Naive thymus-derived CD4-positive, alpha-beta T cell (primary cell): Measurements from ENCODE around the gene CNTN4. TPM values are rescaled to one million over a fixed set of nuclear protein-coding genes. Genes with fewer than 3 reads are reported as not detected.

Experiments used
- ATAC-seq: fragments of 150-1000 bp; cut with Tn5 transposase; 2 replicates; pipeline ENCODE4 v1.10.0; 2021; ENCODE audit warnings: mild to moderate bottlenecking, moderate library complexity
- CTCF ChIA-PET: fragments of 350-600 bp; sonication (Branson Sonifier 250); formaldehyde crosslinking; loops from one replicate; lab custom pipeline; 2021; ENCODE audit warnings: antibody characterized with exemption; lab: Charles Lee
- POLR2A ChIA-PET: fragments of 350-600 bp; sonication (Branson Sonifier 250); formaldehyde crosslinking; loops from one replicate; lab custom pipeline; 2021; ENCODE audit warnings: antibody characterized with exemption, inconsistent platforms; lab: Charles Lee
- DNase-seq, 9 donors: peaks; one replicate each; pipeline versions ENCODE4 v3.0.0 to v3.0.0-alpha.2; 2020 to 2022; ENCODE audit warnings: mixed read lengths in 1 of 9
- H3K27ac ChIP-seq: one replicate; pipeline ENCODE4 v1.7.0; 2013; ENCODE audit warnings: mild to moderate bottlenecking, low read depth, low read length, moderate library complexity
- H3K27me3 ChIP-seq, 2 donors: one replicate each; pipeline ENCODE4 v1.7.0; 2013; ENCODE audit warnings: low read length in 2 of 2, mild to moderate bottlenecking in 2 of 2, moderate library complexity in 2 of 2; ENCODE audit not compliant: control insufficient read depth in 2 of 2, insufficient read depth in 2 of 2
- H3K36me3 ChIP-seq, 3 experiments: 1 replicate in 2 of 3; 2 replicates in 1 of 3; pipeline ENCODE4 v1.7.0; 2013; ENCODE audit warnings: low read length in 3 of 3, mild to moderate bottlenecking in 3 of 3, moderate library complexity in 1 of 3; ENCODE audit not compliant: insufficient read depth in 3 of 3, control insufficient read depth in 2 of 3
- H3K4me1 ChIP-seq, 2 donors: one replicate each; pipeline ENCODE4 v1.7.0; 2013; ENCODE audit warnings: low read length in 2 of 2, mild to moderate bottlenecking in 2 of 2, moderate library complexity in 1 of 2; ENCODE audit not compliant: control insufficient read depth in 2 of 2, insufficient read depth in 2 of 2
- H3K4me3 ChIP-seq: 2 replicates; pipeline ENCODE4 v1.7.0; 2013; ENCODE audit warnings: mild to moderate bottlenecking, low read length
- H3K9me3 ChIP-seq, 3 experiments: 1 replicate in 2 of 3; 2 replicates in 1 of 3; pipeline ENCODE4 v1.7.0; 2013; ENCODE audit warnings: low read length in 3 of 3; ENCODE audit not compliant: control insufficient read depth in 2 of 3
- H3K27ac Mint-ChIP-seq, 9 donors: one replicate each; pipeline ENCODE4 v1.8.0; 2020 to 2022; ENCODE audit warnings: mixed read lengths in 9 of 9, mild to moderate bottlenecking in 8 of 9, moderate library complexity in 5 of 9, inconsistent platforms in 2 of 9
- H3K27me3 Mint-ChIP-seq, 5 donors: one replicate each; pipeline ENCODE4 v1.8.0; 2021 to 2022; ENCODE audit warnings: mixed read lengths in 5 of 5, mild to moderate bottlenecking in 1 of 5
- H3K36me3 Mint-ChIP-seq, 5 donors: one replicate each; pipeline ENCODE4 v1.8.0; 2020 to 2022; ENCODE audit warnings: mixed read lengths in 5 of 5, mild to moderate bottlenecking in 3 of 5, inconsistent platforms in 1 of 5
- H3K4me1 Mint-ChIP-seq, 7 donors: one replicate each; pipeline ENCODE4 v1.8.0; 2020 to 2022; ENCODE audit warnings: mixed read lengths in 7 of 7, mild to moderate bottlenecking in 3 of 7, inconsistent platforms in 1 of 7
- H3K4me3 Mint-ChIP-seq, 10 donors: one replicate each; pipeline ENCODE4 v1.8.0; 2020 to 2022; ENCODE audit warnings: mild to moderate bottlenecking in 10 of 10, mixed read lengths in 10 of 10, moderate library complexity in 6 of 10, inconsistent platforms in 2 of 10
- H3K9me3 Mint-ChIP-seq, 11 donors: one replicate each; pipeline ENCODE4 v1.8.0; 2020 to 2022; ENCODE audit warnings: mixed read lengths in 11 of 11, mild to moderate bottlenecking in 4 of 11, inconsistent platforms in 1 of 11, moderate library complexity in 1 of 11
- intact Hi-C, 2 donors: fragments of 100-400 bp; cut with micrococcal nuclease; formaldehyde crosslinking; loops; one replicate each; pipeline ENCODE4 v1.15.1; 2023
- polyA plus RNA-seq, 2 donors: library from polyadenylated mRNA; unstranded; fragments of 300-500 nt; fragmentation: Illumina TruSeq; gene quantifications; one replicate each; pipeline ENCODE4 v1.2.3, GENCODE V29; 2021
- total RNA-seq, 6 experiments: library from RNA in 5 of 6; stranded (reverse) in 5 of 6; gene quantifications; 1 replicate in 5 of 6; 2 replicates in 1 of 6; pipeline ENCODE4 v1.2.3 and lab custom pipeline; 2021 to 2026

Gene CNTN4
- total and polyA plus RNA-seq, 7 experiments from 2014 or later: not detected

- H3K9me3 Mint-ChIP-seq: peaks cover 0 to 6% (median 0%) of the 10 kb centered on the region in 11 donors
- Histone ChIP-seq H3K4me3 (no peak overlapping the region), H3K27ac (no peak overlapping the region), H3K4me1 (no peaks in the 10 kb centered on the region), H3K36me3 (no peaks in the 10 kb centered on the region), H3K9me3 (no peaks in the 10 kb centered on the region), H3K27me3 (no peaks in the 10 kb centered on the region)
- ATAC-seq (no peak), DNase-seq (no peak)
- H3K4me1 Mint-ChIP-seq: no peaks in the 10 kb centered on the region
- ChIA-PET POLR2A (no interaction called here), CTCF (no interaction called here)
- H3K36me3 Mint-ChIP-seq: no peaks in the 10 kb centered on the region
- H3K4me3 Mint-ChIP-seq: no peak overlapping the region
- H3K27me3 Mint-ChIP-seq: no peaks in the 10 kb centered on the region
- intact Hi-C loops: no loop called here
- no peak overlapping the region for H3K27ac Mint-ChIP-seq
These were observed 107.9 kb downstream of the CNTN4 start for GRCh38 chr3:2206536-2206935.

GRCh38 chr3:2211568-2211967 lies 112.9 kb downstream of the CNTN4 start:
- H3K4me1 Mint-ChIP-seq: no peaks in the 10 kb centered on the region
- ChIA-PET POLR2A (no interaction called here), CTCF (no interaction called here)
- Histone ChIP-seq H3K27me3 (no peaks in the 10 kb centered on the region), H3K27ac (no peak overlapping the region), H3K4me3 (no peak overlapping the region), H3K4me1 (no peaks in the 10 kb centered on the region), H3K9me3 (no peaks in the 10 kb centered on the region), H3K36me3 (no peaks in the 10 kb centered on the region)
- H3K27ac Mint-ChIP-seq: no peak overlapping the region
- no peak for DNase-seq
- ATAC-seq: no peak
- no peaks in the 10 kb centered on the region for H3K27me3 Mint-ChIP-seq
- no peaks in the 10 kb centered on the region for H3K36me3 Mint-ChIP-seq
- H3K4me3 Mint-ChIP-seq: no peak overlapping the region
- intact Hi-C loops: no loop called here
- H3K9me3 Mint-ChIP-seq: peaks cover 0 to 6% (median 1%) of the 10 kb centered on the region in 11 donors

- Mint-ChIP-seq H3K9me3 (peaks cover 0 to 6% (median 1%) of the 10 kb centered on the region in 11 donors), H3K27ac (no peak overlapping the region), H3K27me3 (no peaks in the 10 kb centered on the region), H3K36me3 (no peaks in the 10 kb centered on the region), H3K4me1 (no peaks in the 10 kb centered on the region), H3K4me3 (no peak overlapping the region)
- Histone ChIP-seq H3K9me3 (no peaks in the 10 kb centered on the region), H3K4me1 (no peaks in the 10 kb centered on the region), H3K4me3 (no peak overlapping the region), H3K27ac (no peak overlapping the region), H3K36me3 (no peaks in the 10 kb centered on the region), H3K27me3 (no peaks in the 10 kb centered on the region)
- POLR2A ChIA-PET: no interaction called here
- no peak for ATAC-seq
- no peak for DNase-seq
- intact Hi-C loops: no loop called here
- CTCF ChIA-PET: no interaction called here
These were observed 113.5 kb downstream of the CNTN4 start for GRCh38 chr3:2212206-2212605.

- Histone ChIP-seq H3K9me3 (no peaks in the 10 kb centered on the region), H3K27me3 (no peaks in the 10 kb centered on the region), H3K4me3 (no peak overlapping the region), H3K4me1 (no peaks in the 10 kb centered on the region), H3K27ac (no peak overlapping the region), H3K36me3 (no peaks in the 10 kb centered on the region)
- no peak overlapping the region for H3K27ac Mint-ChIP-seq
- H3K9me3 Mint-ChIP-seq: peaks cover 0 to 8% (median 1%) of the 10 kb centered on the region in 11 donors
- DNase-seq (no peak), ATAC-seq (no peak)
- no peaks in the 10 kb centered on the region for H3K36me3 Mint-ChIP-seq
- intact Hi-C loops: no loop called here
- H3K4me3 Mint-ChIP-seq: no peak overlapping the region
- H3K27me3 Mint-ChIP-seq: no peaks in the 10 kb centered on the region
- ChIA-PET POLR2A (no interaction called here), CTCF (no interaction called here)
- no peaks in the 10 kb centered on the region for H3K4me1 Mint-ChIP-seq
These were observed 119.7 kb downstream of the CNTN4 start for GRCh38 chr3:2218375-2218774.

- no peaks in the 10 kb centered on the region for H3K36me3 ChIP-seq
- intact Hi-C loops: no loop called here
- H3K27me3 ChIP-seq: no peaks in the 10 kb centered on the region
- no peaks in the 10 kb centered on the region for H3K9me3 ChIP-seq
- no peak overlapping the region for H3K4me3 ChIP-seq
- ATAC-seq (no peak), DNase-seq (no peak)
- H3K27me3 Mint-ChIP-seq: no peaks in the 10 kb centered on the region
- H3K4me3 Mint-ChIP-seq: no peak overlapping the region
- H3K27ac ChIP-seq: no peak overlapping the region
- H3K27ac Mint-ChIP-seq: no peak overlapping the region
- no peaks in the 10 kb centered on the region for H3K4me1 Mint-ChIP-seq
- no peaks in the 10 kb centered on the region for H3K4me1 ChIP-seq
- peaks cover 0 to 8% (median 2%) of the 10 kb centered on the region in 11 donors for H3K9me3 Mint-ChIP-seq
- POLR2A ChIA-PET: no interaction called here
- H3K36me3 Mint-ChIP-seq: no peaks in the 10 kb centered on the region
- CTCF ChIA-PET: no interaction called here
These were observed 120.2 kb downstream of the CNTN4 start for GRCh38 chr3:2218816-2219215.

GRCh38 chr3:2236203-2236602 lies 137.5 kb downstream of the CNTN4 start:
- Mint-ChIP-seq H3K27ac (no peak overlapping the region), H3K27me3 (no peaks in the 10 kb centered on the region), H3K4me1 (no peaks in the 10 kb centered on the region), H3K9me3 (no peaks in the 10 kb centered on the region), H3K4me3 (no peak overlapping the region), H3K36me3 (no peaks in the 10 kb centered on the region)
- Histone ChIP-seq H3K27me3 (no peaks in the 10 kb centered on the region), H3K36me3 (no peaks in the 10 kb centered on the region), H3K9me3 (no peaks in the 10 kb centered on the region), H3K4me1 (no peaks in the 10 kb centered on the region), H3K4me3 (no peak overlapping the region), H3K27ac (no peak overlapping the region)
- no peak for ATAC-seq
- intact Hi-C loops: no loop called here
- ChIA-PET CTCF (no interaction called here), POLR2A (no interaction called here)
- DNase-seq: no peak

GRCh38 chr3:2244137-2244536 lies 145.5 kb downstream of the CNTN4 start:
- no peaks in the 10 kb centered on the region for H3K27me3 ChIP-seq
- no peak for ATAC-seq
- no peak overlapping the region for H3K27ac ChIP-seq
- ChIA-PET CTCF (no interaction called here), POLR2A (no interaction called here)
- no peak overlapping the region for H3K4me3 ChIP-seq
- Mint-ChIP-seq H3K27ac (no peak overlapping the region), H3K4me1 (no peaks in the 10 kb centered on the region), H3K36me3 (no peaks in the 10 kb centered on the region), H3K4me3 (no peak overlapping the region), H3K27me3 (peaks cover 0 to 3% (median 0%) of the 10 kb centered on the region in 5 donors), H3K9me3 (peaks cover 0 to 2% (median 0%) of the 10 kb centered on the region in 11 donors)
- no peaks in the 10 kb centered on the region for H3K36me3 ChIP-seq
- H3K4me1 ChIP-seq: no peaks in the 10 kb centered on the region
- no peaks in the 10 kb centered on the region for H3K9me3 ChIP-seq
- DNase-seq: no peak
- intact Hi-C loops: no loop called here
